Measurements from ENCODE around the gene SPAG8.

Gene SPAG8, protein sequence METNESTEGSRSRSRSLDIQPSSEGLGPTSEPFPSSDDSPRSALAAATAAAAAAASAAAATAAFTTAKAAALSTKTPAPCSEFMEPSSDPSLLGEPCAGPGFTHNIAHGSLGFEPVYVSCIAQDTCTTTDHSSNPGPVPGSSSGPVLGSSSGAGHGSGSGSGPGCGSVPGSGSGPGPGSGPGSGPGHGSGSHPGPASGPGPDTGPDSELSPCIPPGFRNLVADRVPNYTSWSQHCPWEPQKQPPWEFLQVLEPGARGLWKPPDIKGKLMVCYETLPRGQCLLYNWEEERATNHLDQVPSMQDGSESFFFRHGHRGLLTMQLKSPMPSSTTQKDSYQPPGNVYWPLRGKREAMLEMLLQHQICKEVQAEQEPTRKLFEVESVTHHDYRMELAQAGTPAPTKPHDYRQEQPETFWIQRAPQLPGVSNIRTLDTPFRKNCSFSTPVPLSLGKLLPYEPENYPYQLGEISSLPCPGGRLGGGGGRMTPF

DNA sequence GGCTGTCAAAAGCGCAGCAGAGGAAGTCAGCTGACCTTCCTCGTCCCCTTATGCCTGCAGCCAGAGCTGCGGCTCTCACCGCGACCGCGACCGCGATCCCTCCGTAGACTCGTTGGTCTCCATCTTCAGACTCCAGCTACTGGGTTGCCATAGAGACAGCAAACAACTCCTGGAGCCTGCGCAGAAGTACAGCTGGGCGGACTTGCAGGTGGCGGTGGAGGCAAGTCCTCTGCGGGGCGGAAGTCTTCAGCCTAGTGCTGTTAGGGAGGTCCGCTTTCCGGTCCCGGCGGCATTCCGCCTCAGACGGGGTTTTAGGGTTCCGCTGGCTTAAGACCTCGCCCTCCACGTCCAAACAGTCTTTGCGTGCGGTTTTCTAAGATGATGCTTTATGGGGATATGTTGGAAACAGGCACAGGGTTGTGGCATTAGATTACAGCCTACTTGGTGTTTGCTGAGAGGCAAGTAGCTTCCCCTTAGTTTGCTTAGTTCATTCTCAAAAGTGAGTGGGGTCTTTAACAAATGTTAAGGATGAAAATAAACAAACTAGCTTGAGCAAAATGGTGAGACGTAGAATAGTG, at the start of gene SPAG8:
TSS of gene SPAG8 (minus strand) at position 238 of the 578 bp plus-strand sequence. CDS start at position 123, 115 bp downstream.
- DNase-seq (ENCODE audit: low read depth in 2 of 2): peak; percentile 91 to 92

DNA sequence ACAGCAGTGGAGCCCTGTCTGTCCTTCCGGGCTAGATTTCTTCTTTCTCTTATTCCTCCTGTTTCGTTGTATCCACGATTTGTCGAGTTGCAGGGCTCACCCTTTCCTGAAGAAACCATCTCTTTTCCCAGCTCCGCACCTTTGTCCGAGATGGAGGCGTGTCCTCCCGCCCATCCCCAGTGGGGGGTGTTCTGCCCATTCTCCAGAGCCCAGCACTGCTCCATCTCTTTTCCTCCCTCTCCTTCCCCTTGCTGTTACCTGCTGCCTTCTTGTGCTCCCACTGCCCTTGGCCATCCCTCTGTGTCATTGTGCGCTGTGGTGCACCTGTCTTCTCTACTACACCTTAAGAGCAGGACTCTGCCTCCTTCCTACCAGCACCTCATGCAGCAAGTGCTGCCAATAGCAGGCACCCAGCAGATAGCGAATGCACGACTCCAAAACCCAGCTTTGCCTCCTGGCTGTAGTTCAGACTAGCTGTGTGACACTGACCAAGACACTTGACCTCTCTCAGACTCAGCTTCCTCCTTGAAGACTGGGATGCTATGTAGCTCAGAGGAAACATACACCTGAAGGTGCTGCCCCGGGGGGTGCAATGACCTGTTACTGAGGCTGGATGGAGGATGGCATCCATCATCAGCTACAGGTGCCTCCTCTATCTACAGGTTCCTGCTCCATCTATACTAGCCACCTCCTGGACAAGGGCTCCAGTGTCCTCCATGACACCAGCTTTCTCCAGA, 49.3 kb upstream of the SPAG8 start:
- no peak for DNase-seq (ENCODE audit: low read depth in 2 of 2)

DNA sequence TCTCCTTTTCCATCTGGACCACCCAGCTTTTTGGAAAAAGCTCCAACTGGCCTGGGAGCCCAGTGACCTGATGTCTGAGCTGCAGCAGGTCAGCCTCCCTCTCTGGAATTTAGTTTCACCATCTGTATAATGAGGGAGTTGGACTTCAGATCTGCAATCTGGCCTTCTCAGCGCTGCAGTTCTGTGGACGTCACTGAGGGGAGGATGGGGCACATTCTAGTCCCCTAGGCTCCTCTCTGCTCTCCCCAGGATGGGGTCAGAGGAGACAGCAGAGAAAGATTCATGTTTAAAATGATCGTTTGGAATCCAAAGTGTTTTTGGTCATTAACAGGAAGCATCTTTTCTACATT, 47.9 kb upstream of the SPAG8 start:
- DNase-seq (ENCODE audit: low read depth in 2 of 2): no peak

DNA sequence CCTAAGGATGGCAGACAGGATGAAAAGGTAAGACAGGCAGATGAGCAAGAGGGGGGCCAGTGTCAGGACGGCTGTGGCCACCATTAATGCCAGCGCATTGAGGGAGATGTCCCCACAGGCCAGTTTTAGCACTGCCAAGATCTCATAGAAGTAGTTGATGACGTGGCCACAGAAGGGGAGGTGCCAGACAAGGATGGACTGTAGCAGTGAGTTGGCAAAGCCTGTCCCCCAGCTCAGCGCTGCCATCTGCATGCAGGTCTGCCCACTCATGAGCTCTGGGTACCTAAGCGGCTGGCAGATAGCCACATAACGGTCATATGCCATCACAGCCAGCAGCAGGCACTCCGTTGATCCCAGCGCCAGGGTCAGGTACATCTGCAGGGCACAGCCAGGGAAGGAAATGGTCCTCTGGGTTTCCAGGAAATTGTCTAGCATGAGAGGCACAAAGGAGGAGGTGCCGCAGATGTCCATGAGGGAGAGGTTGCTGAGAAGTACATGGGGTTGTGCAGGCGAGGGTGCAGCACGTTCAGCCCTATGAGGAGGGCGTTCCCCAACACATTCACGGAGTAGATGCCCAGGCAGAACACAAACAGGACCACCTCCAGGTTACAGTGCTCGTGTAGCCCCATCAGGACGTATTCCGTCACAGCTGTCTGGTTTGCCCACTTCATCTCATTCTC, 47.4 kb upstream of the SPAG8 start:
- DNase-seq (ENCODE audit: low read depth in 2 of 2): no peak

DNA sequence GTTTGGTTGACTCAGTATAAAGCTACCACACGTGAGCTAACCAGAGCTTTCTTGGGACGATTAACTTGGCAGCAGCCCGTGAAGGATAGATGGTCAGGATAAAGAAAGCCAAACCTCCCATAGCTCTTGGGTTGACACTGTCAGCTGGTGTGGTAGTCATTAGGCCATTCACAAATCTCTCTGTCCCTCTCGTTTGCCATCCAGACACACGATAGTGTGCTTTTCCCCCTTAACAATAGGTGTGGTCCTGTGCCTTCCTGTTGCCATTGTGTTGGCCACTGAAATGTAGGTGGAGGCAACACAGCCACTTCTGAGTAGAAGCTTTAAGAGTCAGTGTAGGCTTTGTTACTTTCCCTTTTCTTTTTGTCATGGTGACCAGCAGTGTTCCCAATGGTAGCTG, 46.4 kb upstream of the SPAG8 start:
- DNase-seq (ENCODE audit: low read depth in 2 of 2): no peak

DNA sequence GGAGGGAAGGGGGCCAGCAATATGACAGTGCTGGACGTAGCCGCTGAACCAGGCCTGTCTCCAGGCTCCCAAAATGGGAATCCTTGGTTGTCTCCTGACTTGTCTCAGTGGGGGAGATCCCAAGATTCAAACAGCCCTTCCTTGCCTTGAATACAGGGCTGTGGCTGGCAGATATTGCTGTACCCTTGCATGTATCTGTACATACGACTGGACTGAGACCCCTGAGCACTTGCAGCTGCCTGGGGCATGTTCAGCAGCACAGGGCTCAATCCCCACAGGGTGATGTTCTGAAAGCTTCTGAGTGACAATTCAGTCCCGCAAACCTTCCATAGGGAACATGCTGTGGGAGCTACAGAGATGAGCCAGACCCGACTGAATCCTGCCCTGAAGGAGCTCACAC, 44.8 kb upstream of the SPAG8 start:
- DNase-seq (ENCODE audit: low read depth in 2 of 2): no peak

DNA sequence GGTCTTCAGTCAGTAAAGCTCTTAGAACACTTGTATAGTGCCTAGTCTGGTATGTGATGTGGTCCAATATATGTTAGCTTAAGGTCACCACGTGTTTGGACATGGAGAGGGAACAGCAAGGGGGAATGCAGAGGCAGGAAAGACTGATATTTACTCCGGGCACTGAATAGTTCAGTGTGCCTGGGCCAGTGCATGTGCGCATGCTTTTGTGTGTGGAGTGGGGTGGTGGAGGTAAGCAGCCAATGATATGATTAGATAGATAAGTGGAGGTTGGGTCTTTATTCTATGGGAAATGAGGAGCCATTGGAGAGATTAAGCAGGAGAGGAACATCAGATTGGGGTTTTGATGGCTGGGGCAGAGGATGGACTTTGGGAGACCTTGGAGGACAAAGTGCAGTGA, 44.1 kb upstream of the SPAG8 start:
- no peak for DNase-seq (ENCODE audit: low read depth in 2 of 2)

DNA sequence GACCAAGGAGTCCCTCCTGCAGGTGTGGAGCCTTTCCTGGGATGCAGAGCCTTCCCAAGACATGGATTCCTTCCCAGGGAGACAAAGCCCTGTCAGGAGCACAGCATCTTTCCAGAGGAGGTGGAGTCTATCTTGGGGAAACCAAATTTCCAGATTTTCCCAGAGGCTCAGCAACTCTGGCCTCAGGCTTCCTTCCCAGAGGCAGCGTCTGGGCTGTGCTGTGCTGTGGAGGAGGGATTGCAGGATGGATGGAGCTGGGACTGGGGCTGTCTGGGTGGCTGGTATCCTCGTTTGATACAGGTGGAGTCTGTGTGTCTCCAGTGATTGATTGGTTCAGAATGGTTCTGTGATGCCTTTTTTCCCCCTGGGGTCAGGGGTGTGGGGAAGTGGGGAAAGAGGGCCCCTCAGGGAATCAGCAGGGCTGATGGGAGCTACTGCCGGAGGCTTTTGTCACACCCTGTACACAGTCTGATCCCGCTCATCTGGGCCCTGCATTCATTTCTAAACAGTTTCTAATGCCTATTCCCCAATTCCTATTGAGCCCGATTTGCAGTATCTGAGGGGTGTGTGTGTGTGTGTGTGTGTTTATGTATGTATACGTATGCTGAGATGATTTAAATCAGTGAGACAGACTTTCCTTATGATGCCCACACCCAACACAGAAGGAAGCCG, 42.2 kb upstream of the SPAG8 start:
- no peak for DNase-seq (ENCODE audit: low read depth in 2 of 2)

DNA sequence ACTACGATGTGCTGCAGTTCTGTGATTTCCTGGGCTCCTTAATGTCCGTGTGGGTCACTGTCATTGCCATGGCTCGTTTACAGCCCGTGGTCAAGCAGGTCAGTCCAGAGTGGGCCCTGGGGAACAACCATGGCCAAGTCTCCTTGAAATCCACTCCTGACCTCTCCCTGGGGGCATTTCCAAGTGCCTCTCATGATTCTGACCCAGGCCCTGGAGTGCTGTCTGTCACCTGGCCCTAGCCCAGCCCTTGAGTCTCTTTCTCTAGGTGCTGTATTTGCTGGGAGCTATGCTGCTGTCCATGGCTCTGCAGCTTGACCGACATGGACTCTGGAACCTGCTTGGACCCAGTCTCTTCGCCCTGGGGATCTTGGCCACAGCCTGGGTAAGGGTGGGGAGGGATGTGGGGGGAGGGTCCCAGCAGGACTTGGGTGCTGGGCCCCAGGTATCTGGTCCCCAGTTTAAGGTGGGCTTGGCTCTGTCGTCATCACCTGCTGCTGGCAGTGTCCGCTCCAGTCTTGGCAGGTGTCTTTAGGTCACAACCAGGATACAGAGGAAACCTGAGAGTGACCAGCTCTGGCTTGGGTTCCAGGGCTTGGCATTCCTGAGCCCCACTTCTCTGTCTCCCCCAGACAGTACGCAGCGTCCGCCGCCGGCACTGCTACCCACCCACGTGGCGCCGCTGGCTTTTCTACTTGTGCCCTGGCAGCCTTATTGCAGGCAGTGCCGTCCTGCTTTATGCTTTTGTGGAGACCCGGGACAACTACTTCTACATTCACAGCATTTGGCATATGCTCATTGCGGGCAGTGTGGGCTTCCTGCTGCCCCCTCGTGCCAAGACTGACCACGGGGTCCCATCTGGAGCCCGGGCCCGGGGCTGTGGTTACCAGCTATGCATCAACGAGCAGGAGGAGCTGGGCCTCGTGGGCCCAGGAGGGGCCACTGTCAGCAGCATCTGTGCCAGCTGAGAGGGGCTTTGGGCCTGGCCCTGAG, 41.1 kb upstream of the SPAG8 start:
- no peak for DNase-seq (ENCODE audit: low read depth in 2 of 2)

DNA sequence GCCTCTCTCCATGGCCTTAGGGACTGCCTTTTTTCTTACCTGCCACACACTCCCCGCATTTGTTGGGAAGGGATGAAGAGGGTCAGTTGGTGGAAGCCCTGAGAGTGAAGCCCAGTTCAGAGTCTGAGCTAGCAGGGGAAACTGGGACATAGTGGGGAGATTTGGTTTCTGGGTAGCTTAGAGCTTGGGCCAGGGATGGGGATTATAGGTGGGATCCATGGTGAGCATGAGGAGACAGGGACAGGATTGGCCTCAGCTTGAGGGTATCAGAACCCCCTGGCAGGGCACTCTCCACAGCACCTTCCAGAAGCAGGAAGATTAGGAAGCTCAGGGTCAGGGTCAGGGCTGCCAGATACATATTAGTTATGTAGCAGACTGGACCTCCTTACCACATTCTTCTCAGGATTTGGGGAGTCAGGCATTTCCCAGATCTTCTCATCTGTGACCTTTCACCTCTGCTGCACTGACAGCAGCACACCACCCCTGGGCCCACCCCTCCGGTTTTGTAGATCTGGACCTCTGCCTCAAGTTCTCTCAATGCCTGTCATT, 40.3 kb upstream of the SPAG8 start:
- DNase-seq (ENCODE audit: low read depth in 2 of 2): no peak

DNA sequence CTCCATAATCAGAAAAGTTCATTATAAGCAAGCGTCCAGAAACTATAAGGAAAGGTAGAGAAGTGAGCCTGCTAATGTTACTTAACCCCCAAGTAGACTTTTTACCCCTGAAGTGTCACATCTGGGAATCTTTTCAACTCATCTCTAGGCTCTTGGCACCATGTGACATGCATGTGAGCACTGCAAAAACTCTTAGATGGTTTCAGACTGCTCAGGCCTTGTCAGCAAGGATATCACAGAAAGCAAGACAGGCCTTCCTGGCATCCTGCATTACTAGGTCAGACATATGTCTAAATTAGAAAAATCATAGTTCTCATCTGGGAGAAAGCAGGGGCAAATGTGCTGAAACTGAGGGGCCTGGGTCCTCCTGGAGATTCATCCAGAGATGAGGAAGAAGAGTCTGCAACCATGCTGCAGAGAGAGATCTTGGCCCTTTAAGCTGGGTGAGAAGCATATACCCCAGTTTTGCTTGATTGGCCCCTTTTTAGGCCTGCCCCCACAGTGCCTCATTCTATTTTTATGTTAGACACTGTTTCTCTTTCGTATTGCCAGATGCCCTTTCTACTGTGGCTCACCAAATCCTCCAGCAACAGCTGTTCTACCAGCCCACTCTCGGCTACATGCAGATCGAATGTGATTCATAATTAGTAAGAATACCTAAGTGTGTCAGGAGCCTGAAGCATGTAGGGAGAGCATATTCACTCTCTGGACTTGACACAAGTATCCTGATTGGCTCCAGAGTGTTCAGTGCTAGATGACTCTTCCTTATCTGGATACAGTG, 35.9 kb upstream of the SPAG8 start:
- no peak for DNase-seq (ENCODE audit: low read depth in 2 of 2)

DNA sequence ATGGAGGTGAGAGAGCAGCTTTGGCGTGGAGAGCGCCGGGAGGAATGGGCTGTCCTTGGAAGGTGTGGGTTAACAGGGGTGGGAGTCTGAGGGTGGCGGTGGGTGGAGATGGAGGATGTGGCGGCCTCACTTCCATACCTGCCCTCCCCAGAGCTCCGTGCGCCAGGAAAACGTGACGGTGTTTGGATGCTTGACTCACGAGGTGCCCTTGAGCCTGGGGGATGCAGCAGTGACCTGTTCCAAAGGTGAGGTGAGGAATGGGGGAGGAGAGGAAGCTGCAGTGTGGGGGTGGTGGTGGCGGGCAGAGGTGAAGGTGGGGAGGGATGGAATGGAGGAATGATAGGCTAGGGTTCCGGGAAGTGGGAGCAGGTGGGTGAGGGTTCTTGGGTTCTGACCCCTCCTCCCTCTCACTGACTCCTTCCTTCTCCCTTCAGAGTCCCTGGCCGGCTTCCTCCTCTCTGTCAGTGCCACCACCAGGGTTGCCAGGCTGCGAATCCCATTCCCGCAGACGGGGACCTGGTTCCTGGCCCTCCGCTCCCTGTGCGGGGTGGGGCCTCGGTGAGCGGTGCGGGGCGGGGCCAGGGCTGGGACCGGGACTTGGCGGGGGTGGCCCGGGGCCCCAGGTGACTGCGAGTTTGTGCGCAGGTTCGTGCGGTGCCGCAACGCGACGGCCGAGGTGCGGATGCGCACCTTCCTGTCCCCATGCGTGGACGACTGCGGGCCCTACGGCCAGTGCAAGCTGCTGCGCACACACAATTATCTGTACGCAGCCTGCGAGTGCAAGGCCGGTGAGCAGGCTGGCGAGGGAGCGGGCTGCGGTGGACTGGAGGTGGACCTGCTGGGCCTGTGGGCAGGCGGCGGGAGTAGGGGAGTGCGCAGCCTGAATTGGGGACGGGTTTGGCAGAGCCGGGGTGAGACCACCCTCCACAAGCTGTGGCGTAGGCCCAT, 34.0 kb upstream of the SPAG8 start:
- DNase-seq (ENCODE audit: low read depth in 2 of 2): no peak

DNA sequence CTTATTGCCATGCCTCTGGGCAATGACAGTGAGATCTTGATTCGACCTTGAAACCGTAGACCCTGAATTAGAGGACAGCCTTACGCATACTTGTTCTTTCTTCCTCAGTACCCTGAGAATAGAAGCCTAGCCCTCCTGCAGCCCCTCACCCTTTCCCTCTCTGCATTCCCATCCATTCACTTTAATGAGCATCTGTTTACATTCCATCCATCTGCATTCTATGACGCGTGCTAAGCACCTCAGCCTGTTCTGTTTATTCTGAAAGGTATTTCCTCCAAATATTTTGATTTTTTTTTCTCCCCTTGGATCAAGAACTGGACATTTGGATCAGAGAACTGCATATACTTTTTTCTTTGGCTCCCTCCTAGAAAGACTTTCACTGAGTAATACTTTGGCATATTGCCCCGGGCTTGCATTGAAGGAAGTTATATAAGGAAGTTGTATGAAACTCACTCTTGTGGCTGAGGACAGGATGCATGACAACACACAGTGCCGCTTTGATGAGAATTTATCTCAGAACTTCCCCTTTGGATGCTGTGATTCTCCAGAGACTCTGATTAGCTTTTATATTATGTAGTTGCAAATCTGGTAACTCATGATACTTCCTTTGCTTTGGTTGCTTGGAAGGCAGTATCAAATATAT, 32.7 kb upstream of the SPAG8 start:
- no peak for DNase-seq (ENCODE audit: low read depth in 2 of 2)

DNA sequence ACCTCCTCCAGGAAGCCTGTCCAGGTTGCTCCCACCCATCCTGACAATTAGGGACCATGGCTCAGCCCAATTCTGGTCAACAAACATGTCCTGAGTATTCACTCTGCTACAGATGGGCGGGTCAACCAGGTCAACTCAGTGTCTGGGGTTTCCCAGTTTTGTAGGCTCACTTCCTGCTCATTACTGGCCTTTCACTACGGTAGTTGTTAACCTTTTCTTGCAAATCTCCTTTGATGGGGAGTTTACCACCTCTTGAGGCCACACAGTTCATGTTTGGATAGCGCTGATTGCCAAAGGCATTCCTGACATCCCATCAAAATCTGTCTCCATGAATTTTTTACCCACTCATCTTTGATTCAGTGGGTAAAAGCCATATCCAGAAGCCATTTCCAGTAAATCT, 30.7 kb upstream of the SPAG8 start:
- no peak for DNase-seq (ENCODE audit: low read depth in 2 of 2)

DNA sequence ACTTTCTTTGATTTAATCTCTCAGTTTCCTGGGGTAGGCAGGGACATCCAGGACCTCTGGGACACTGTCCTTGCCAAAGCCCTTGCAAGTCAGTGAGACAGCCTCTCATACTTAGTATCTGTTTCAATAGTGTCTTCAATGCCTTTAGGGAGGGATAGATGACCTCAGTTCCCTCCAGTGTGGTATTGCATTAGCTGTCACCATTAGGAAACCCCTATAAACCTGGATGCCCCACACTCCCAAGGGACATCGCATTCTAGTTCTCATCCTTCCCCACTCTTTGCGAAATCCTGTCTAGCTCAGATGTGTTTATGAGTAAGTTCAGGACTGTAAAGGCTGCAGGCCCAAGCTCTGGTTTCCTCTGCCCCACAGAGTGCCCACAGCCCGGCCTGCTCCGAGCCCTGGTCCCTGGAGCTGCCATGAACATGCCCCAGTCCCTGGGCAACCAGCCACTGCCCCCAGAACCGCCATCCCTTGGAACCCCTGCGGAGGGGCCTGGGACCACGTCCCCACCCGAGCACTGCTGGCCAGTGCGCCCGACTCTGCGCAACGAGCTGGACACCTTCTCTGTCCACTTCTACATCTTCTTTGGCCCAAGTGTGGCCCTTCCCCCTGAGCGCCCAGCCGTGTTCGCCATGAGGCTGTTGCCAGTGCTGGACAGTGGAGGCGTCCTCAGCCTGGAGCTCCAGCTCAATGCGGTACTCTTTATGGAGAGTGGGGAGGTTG, 30.1 kb upstream of the SPAG8 start:
- DNase-seq (ENCODE audit: low read depth in 2 of 2): no peak

DNA sequence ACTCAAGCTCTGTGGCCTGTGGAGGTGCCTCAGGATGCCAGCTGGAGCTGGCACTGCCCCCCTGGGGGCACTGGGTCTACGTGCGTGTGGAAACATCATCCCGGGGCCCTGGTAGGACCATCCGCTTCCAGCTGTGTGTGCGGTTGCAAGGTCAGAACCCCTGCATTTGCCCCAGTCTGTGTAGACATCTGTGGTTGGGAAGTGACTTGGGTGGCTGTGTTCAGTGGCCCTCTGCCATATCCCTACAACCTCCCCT, 29.5 kb upstream of the SPAG8 start:
- no peak for DNase-seq (ENCODE audit: low read depth in 2 of 2)

DNA sequence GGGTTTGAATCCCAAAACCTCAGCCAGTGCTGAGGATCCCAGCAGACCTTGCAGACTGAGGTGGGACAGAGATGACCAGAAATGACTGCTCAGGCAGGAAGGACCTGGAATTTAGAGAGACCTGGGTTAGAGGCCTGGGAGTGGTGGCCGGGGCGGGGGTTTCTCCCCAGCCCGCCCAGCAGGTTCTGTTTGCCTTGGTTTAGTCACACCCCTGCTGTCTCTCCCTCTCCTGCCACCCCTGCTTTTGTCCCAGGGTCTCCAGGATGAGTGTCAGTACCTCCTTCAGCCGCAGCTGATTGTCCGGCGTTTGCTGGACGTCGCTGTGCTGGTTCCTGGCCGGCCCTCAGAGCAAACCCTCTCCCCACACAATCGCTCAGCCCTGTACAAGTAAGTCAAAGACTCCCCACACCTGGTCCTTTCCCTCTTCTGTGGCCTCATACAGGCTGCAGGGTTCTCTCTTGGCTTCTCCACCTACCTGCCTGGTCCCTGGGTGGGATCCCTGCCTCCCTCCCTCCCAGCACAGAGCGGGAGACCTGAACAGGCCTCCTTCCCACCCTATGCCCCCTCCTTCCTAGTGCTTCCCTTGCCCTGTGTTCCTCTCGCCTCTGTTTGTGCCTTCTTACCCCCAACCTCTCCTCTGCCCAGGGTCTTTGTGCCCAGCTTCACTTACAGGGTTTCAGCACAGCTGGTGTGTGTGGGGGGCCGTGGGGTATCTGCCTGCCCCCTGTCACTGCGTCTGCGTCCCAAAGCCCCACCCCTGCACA, 29.0 kb upstream of the SPAG8 start:
- DNase-seq (ENCODE audit: low read depth in 2 of 2): no peak

Measured in stimulated activated CD8-positive, alpha-beta memory T cell treated with anti-CD3 and anti-CD28 coated beads, Interleukin-7, amount 100 ng/mL, for 4 hours (primary cell).